Adrenal gland (tissue), 12 donors: ENCODE results near the gene SPTB. TPM values are rescaled to one million over a fixed set of nuclear protein-coding genes. Genes with fewer than 3 reads are reported as not detected.

Experiments
- DNase-seq, 7 donors: peaks; one replicate each; pipeline ENCODE4 v3.0.0-alpha.2; 2019 to 2020
- H3K27ac ChIP-seq, 5 donors: fragments of 200-600 bp; sonication (generic) in 4 of 5; 1 replicate in 3 of 5; 2 replicates in 2 of 5; pipeline versions ENCODE4 v1.5.1 to v1.8.0; 2016 to 2020; ENCODE audit warnings: mild to moderate bottlenecking in 1 of 5
- H3K27me3 ChIP-seq: fragments of 200-600 bp; 2 replicates; pipeline ENCODE4 v1.8.0; 2021
- H3K36me3 ChIP-seq, 2 donors: fragments of 200-600 bp; replicated peaks in 1 of 2; 1 replicate in 1 of 2; 2 replicates in 1 of 2; pipeline versions ENCODE4 v1.5.1 to v1.8.0; 2018 to 2022
- H3K4me1 ChIP-seq, 2 donors: fragments of 200-600 bp; replicated peaks in 1 of 2; 1 replicate in 1 of 2; 2 replicates in 1 of 2; pipeline versions ENCODE4 v1.5.1 to v1.8.0; 2018 to 2021
- H3K4me3 ChIP-seq, 4 donors: fragments of 200-600 bp; sonication (generic) in 3 of 4; one replicate each; pipeline ENCODE4 v1.5.1; 2016 to 2018
- H3K9me3 ChIP-seq, 3 donors: fragments of 200-600 bp; sonication (generic) in 1 of 3; replicated peaks in 1 of 3; 1 replicate in 2 of 3; 2 replicates in 1 of 3; pipeline versions ENCODE4 v1.5.1 to v1.8.0; 2016 to 2021
- POLR2A ChIP-seq, 2 donors: fragments of 450-650 bp; IDR thresholded peaks; one replicate each; pipeline ENCODE4 v1.6.1; 2017; ENCODE audit warnings: antibody characterized with exemption in 2 of 2, mild to moderate bottlenecking in 2 of 2, moderate library complexity in 1 of 2
- WGBS, 4 donors: extraction: QIAGEN DNeasy Blood & Tissue Kit in 2 of 4; methylation state at CpG; one replicate each; pipeline versions ENCODE4 v1.1.5 to v1.1.7; 2013 to 2017; 5-methylcytosine and 5-hydroxymethylcytosine counted together
- intact Hi-C, 2 donors: fragments of 100-400 bp; cut with DNase I; formaldehyde crosslinking; loops; one replicate each; pipeline versions ENCODE4 v1.14.1 to v1.15.0; 2022 to 2023
- polyA plus RNA-seq, 3 donors: library from polyadenylated mRNA; stranded (reverse); fragments of 200-250 nt in 2 of 3; fragments of 350-450 nt in 1 of 3; fragmentation: Illumina TruSeq in 1 of 3; extraction: RNeasy Lipid Tissue Mini Kit (QIAGEN cat#74804) in 1 of 3; gene quantifications; one replicate each; pipeline ENCODE4 v1.2.3, GENCODE V29; 2013 to 2014
- total RNA-seq, 9 donors: library from RNA; depleted of rRNA in 4 of 9; stranded (reverse); fragments of >200 nt in 4 of 9; fragments of 120-200 nt in 1 of 9; fragmentation: NEBNext Ultra II Directional in 1 of 9; extraction: Animal tissue kit (Norgen Biotek cat#: 25700) in 1 of 9; gene quantifications; one replicate each; pipeline versions ENCODE4 v1.1.0 to v1.2.4, GENCODE V29; 2013 to 2023
- TF ChIP-seq, protein P1 (sequence below), 6 experiments: fragments of 450-650 bp in 4 of 6; fragments of 200-600 bp in 2 of 6; sonication (generic) in 1 of 6; IDR thresholded peaks; 1 replicate in 5 of 6; 2 replicates in 1 of 6; pipeline versions ENCODE4 v1.5.1 to v1.8.0; 2016 to 2021; ENCODE audit warnings: antibody characterized with exemption in 6 of 6, mild to moderate bottlenecking in 2 of 6, moderate library complexity in 1 of 6
- donor health status: healthy with polysubstance abuse.
- donor health status: Bipolar disorder and iron deficiency.
- donor health status: DM: yes; HTN: yes; CAD: no.
- donor health status: DM: no; HTN: no; CAD: no.
- donor health status: DM: no; HTN: no; CAD: no.
- donor health status: DM: yes; HTN: yes; CAD: no.

Gene SPTB
- total and polyA plus RNA-seq, 12 donors: 0.18 to 14.5 (median 1.2) TPM

DNA sequence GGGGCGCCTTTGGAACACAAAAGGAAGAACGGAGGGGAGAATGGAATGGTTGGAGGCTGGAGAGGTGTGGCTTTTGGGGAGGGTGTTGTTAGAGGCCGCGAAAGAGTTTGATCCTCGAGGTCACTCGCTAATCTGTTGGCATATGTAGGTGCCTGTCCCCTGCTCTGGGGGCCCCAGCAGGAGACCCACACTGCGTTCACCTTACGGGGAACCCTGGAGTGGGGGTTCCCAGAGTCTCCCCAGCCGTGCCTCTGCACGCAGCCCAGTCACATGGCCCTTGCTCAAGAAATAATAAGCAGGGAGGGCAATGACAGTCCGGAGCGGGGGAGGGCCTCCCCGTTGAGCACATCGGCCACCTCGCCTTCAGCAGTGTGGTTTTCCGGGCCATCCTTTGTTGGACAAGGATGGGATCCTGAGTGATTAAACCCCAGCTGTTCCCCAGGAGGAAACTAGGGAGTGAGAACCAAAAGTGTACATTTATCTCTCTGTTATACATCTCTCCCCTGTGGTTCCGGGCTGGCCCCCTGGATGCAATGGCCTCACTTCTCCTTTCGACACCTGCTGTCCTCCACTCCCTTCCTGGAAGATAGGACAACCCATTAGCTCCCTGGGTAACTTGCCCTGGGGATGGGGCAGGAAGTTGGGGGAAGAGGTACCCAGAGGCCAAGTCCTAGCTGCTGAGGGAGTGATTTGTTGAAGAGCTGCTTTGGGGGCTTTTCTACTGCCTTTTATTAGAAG, 174.2 kb downstream of the SPTB start:
- intact Hi-C loops: no loop called here
- Histone ChIP-seq H3K27me3 (no peaks in the 10 kb centered on the region), H3K4me3 (peak overlapping the region in 2 of 4 donors; percentile 48 to 58), H3K36me3 (no peaks in the 10 kb centered on the region), H3K27ac (peak overlapping the region in 2 of 5 donors; percentile 65 to 83), H3K9me3 (no peaks in the 10 kb centered on the region), H3K4me1 (peaks cover 3 to 21% of the 10 kb centered on the region in 2 donors)
- 51 to 55% (median 53%) methylated on average over 11 to 18 of the region's 18 CpGs for WGBS, 4 donors
- no peak for TF ChIP-seq POLR2A (IDR thresholded peaks at IDR 0.05)
- TF ChIP-seq, protein P1, sequence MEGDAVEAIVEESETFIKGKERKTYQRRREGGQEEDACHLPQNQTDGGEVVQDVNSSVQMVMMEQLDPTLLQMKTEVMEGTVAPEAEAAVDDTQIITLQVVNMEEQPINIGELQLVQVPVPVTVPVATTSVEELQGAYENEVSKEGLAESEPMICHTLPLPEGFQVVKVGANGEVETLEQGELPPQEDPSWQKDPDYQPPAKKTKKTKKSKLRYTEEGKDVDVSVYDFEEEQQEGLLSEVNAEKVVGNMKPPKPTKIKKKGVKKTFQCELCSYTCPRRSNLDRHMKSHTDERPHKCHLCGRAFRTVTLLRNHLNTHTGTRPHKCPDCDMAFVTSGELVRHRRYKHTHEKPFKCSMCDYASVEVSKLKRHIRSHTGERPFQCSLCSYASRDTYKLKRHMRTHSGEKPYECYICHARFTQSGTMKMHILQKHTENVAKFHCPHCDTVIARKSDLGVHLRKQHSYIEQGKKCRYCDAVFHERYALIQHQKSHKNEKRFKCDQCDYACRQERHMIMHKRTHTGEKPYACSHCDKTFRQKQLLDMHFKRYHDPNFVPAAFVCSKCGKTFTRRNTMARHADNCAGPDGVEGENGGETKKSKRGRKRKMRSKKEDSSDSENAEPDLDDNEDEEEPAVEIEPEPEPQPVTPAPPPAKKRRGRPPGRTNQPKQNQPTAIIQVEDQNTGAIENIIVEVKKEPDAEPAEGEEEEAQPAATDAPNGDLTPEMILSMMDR (IDR thresholded peaks at IDR 0.05): no peak
- no peak for DNase-seq

DNA sequence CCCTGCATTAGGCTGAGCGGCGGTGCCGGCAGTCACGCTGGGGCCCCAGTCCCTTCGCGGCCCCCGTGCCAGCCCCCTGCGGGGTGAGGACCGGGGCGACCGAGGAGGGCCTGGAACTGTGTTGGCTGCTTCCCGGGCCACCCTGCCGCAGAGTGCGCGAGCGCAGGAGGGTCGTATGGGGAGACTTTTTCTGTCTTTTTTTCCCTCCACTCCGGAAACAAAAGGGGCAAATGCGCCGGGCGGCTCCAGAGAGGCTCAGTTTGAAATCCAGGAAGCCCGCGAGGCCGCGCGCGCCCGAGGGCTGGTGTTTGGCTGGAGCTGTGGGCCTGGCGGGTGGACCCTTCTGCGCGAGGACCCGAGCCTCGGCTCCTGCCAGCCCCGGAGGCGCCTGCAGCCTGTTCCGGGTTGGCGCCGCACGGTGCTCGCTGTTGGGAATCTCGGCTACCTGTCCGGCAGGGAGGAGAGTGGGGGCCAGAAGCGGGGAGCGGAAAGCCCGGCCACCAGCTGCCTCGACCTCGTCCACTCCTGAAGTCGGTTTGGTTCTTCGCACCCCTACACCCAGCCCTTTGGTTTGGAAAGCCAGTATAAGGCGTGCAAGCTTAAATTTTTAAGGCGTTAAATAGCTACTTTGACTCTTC, 174.8 kb downstream of the SPTB start:
- intact Hi-C loops: no loop called here

DNA sequence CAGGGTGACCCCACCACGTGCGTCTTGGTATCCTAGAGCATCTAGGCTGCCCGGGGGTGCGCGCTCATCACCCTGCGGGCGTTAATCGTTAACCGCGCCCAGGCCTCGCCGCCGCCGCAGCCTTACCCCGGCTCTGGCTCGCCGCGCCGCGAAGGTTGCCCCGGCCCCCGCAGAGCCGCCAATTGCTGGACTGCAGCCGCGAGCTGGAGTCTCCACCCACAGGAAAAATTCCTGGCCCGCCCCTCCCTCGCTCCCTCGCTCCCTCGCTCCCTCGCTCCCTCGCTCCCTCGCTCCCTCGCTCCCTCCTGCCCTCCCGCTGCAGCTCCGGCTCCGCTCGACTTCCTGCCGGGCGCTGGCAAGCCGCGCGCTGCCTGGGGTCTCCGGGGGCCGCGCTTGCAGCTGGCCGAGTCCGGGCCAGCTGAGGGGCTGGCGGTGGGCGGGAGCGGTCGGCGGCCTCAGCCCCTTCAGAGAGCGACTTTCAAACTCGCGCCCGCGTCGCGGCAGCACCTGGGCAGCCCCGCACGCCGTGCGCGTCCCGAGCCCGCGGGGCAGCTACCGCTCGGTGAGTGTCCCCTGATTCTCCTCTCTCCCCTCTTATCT, 175.5 kb downstream of the SPTB start, which contains the start of gene PLEKHG3:
Gene PLEKHG3 (plus strand): TSS at position 282 of the 600 bp plus-strand sequence. CDS start 23,208 bp downstream, outside the sequence.
- peak; percentile 63 to 75 (median 67) for DNase-seq
- no peak for TF ChIP-seq POLR2A (IDR thresholded peaks at IDR 0.05)
- TF ChIP-seq, protein P1 (IDR thresholded peaks at IDR 0.05): no peak
- intact Hi-C loops: no loop called here
- Histone ChIP-seq H3K27me3 (no peaks in the 10 kb centered on the region), H3K9me3 (no peaks in the 10 kb centered on the region), H3K4me1 (peaks cover 3 to 21% of the 10 kb centered on the region in 2 donors), H3K27ac (peak within 1 kb of the TSS in 4 of 5 donors; percentile 3 to 83 (median 52)), H3K4me3 (peak within 1 kb of the TSS; percentile 11 to 58 (median 47)), H3K36me3 (no peaks in the 10 kb centered on the region)
- 0 to 1% (median 1%) methylated on average over 3 to 69 of the region's 69 CpGs; no CpG with 5 or more reads in 1 of the 4 donors for WGBS, 4 donors

More for the DNA sequence above, 174.8 kb downstream of the SPTB start:
- Histone ChIP-seq H3K27ac (peak overlapping the region in 4 of 5 donors; percentile 3 to 83 (median 52)), H3K9me3 (no peaks in the 10 kb centered on the region), H3K4me1 (peaks cover 3 to 21% of the 10 kb centered on the region in 2 donors), H3K36me3 (no peaks in the 10 kb centered on the region), H3K27me3 (no peaks in the 10 kb centered on the region), H3K4me3 (peak overlapping the region; percentile 11 to 58 (median 47))
- 12 to 29% (median 20%) methylated on average over 5 to 51 of the region's 51 CpGs for WGBS, 4 donors
- no peak for TF ChIP-seq POLR2A (IDR thresholded peaks at IDR 0.05)
- TF ChIP-seq, protein P1 (IDR thresholded peaks at IDR 0.05): no peak
- peak in 1 of 7 donors; percentile 33 for DNase-seq
